ENCODE results near the gene ATXN10. TPM values are rescaled to one million over a fixed set of nuclear protein-coding genes. Genes with fewer than 3 reads are reported as not detected.
A peak's percentile ranks its signal among the peaks of the same experiment; 100 is the strongest.

ATXN10 gene
- total and polyA plus RNA-seq, 2 of the 13 experiments (the other 11 are each of a cell fraction or from before 2014, with no cell fraction given) = 60.1 to 194 TPM

GRCh38 chr22:45645526-45646414 lies 25.9 kb upstream of the ATXN10 start (continued):
- no peak for TF ChIP-seq ZNF883 (CRISPR knock-in tag; IDR thresholded peaks at IDR 0.05; ENCODE audit: not compliant biosample characterization)
- TF ChIP-seq PAXIP1 (CRISPR knock-in tag; conservative IDR thresholded peaks at IDR 0.05) = 0 out of 2 replicates have a peak, but pooled peaks have one; percentile 21
- TF ChIP-seq ATF4 (CRISPR knock-in tag; IDR thresholded peaks at IDR 0.05) = no peak
- TF ChIP-seq MXI1 (IDR thresholded peaks at IDR 0.05; ENCODE audit: borderline replicate concordance, low read depth, low read length) = peak; percentile 70; the same call in 1 of the 3 replicates
- no peak for TF ChIP-seq GTF2F1 (IDR thresholded peaks at IDR 0.05; ENCODE audit: low read length)
- peak; percentile 38; the same call in 1 of the 2 replicates for TF ChIP-seq MED1 (CRISPR knock-in tag; IDR thresholded peaks at IDR 0.05)
- no peak for TF ChIP-seq ZNF503 (CRISPR knock-in tag; IDR thresholded peaks at IDR 0.05)
- no peak for TF ChIP-seq NONO (IDR thresholded peaks at IDR 0.05)
- peak; percentile 42; the same call in 1 of the 2 replicates for TF ChIP-seq NONO (CRISPR knock-in tag; conservative IDR thresholded peaks at IDR 0.05)
- TF ChIP-seq, protein P1, sequence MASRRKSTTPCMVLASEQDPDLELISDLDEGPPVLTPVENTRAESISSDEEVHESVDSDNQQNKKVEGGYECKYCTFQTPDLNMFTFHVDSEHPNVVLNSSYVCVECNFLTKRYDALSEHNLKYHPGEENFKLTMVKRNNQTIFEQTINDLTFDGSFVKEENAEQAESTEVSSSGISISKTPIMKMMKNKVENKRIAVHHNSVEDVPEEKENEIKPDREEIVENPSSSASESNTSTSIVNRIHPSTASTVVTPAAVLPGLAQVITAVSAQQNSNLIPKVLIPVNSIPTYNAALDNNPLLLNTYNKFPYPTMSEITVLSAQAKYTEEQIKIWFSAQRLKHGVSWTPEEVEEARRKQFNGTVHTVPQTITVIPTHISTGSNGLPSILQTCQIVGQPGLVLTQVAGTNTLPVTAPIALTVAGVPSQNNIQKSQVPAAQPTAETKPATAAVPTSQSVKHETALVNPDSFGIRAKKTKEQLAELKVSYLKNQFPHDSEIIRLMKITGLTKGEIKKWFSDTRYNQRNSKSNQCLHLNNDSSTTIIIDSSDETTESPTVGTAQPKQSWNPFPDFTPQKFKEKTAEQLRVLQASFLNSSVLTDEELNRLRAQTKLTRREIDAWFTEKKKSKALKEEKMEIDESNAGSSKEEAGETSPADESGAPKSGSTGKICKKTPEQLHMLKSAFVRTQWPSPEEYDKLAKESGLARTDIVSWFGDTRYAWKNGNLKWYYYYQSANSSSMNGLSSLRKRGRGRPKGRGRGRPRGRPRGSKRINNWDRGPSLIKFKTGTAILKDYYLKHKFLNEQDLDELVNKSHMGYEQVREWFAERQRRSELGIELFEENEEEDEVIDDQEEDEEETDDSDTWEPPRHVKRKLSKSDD (CRISPR knock-in tag; IDR thresholded peaks at IDR 0.05; ENCODE audit: low read depth) = peak; percentile 58; the same call in 1 of the 2 replicates
- TF ChIP-seq ATF7 (IDR thresholded peaks at IDR 0.05) = no peak
- TF ChIP-seq ATF7 (CRISPR knock-in tag; IDR thresholded peaks at IDR 0.05) = no peak
- 0 out of 2 replicates have a peak, but pooled peaks have one; percentile 29 for TF ChIP-seq KAT8 (CRISPR knock-in tag; IDR thresholded peaks at IDR 0.05)
- TF ChIP-seq ZNF768 (CRISPR knock-in tag; IDR thresholded peaks at IDR 0.05) = peak; percentile 36; the same call in 1 of the 2 replicates
- no peak for TF ChIP-seq SCMH1 (CRISPR knock-in tag; IDR thresholded peaks at IDR 0.05; ENCODE audit: borderline replicate concordance)
- TF ChIP-seq SKI (IDR thresholded peaks at IDR 0.05; ENCODE audit: partially characterized antibody) = peak; percentile 33
- TF ChIP-seq ZSCAN30 (CRISPR knock-in tag; IDR thresholded peaks at IDR 0.05) = no peak
- peak; percentile 32; the same call in 1 of the 2 replicates for TF ChIP-seq FOXO1 (CRISPR knock-in tag; IDR thresholded peaks at IDR 0.05)
- peak; percentile 56 for TF ChIP-seq TBX2 (CRISPR knock-in tag; IDR thresholded peaks at IDR 0.05; ENCODE audit: borderline replicate concordance)
- TF ChIP-seq DMAP1 (CRISPR knock-in tag; IDR thresholded peaks at IDR 0.05) = peak; percentile 62
- TF ChIP-seq AKAP8 (CRISPR knock-in tag; IDR thresholded peaks at IDR 0.05) = no peak

Data from HepG2 (cell line).